Spleen (tissue), 11 donors: ENCODE measurements around the gene EPHB2. TPM values are rescaled to one million over a fixed set of nuclear protein-coding genes. Genes with fewer than 3 reads are reported as not detected.

Experiments
- DNase-seq: peaks from one replicate; pipeline ENCODE4 v3.0.0-alpha.2; 2020
- H3K27ac ChIP-seq, 8 donors: fragments of 200-600 bp; sonication (generic) in 7 of 8; 1 replicate in 4 of 8; 2 replicates in 4 of 8; pipeline versions ENCODE4 v1.5.0 to v1.8.0; 2016 to 2021; ENCODE audit warnings: inconsistent platforms in 4 of 8, mild to moderate bottlenecking in 4 of 8, moderate library complexity in 1 of 8
- H3K27me3 ChIP-seq, 7 donors: fragments of 200-600 bp; sonication (generic) in 6 of 7; replicated peaks in 1 of 7; 1 replicate in 4 of 7; 2 replicates in 3 of 7; pipeline versions ENCODE4 v1.5.0 to v1.8.0; 2016 to 2021; ENCODE audit warnings: inconsistent platforms in 3 of 7, mild to moderate bottlenecking in 1 of 7
- H3K36me3 ChIP-seq, 6 donors: fragments of 200-600 bp; sonication (generic) in 5 of 6; 1 replicate in 4 of 6; 2 replicates in 2 of 6; pipeline versions ENCODE4 v1.5.0 to v1.8.0; 2016 to 2021; ENCODE audit warnings: inconsistent platforms in 2 of 6
- H3K4me1 ChIP-seq, 6 donors: fragments of 200-600 bp; sonication (generic) in 5 of 6; 1 replicate in 3 of 6; 2 replicates in 3 of 6; pipeline versions ENCODE4 v1.5.0 to v1.8.0; 2016 to 2021; ENCODE audit warnings: inconsistent platforms in 3 of 6
- H3K4me3 ChIP-seq, 8 donors: fragments of 200-600 bp; sonication (generic) in 7 of 8; 1 replicate in 4 of 8; 2 replicates in 4 of 8; pipeline versions ENCODE4 v1.5.0 to v1.8.0; 2016 to 2021; ENCODE audit warnings: inconsistent platforms in 4 of 8, mild to moderate bottlenecking in 4 of 8, moderate library complexity in 2 of 8
- H3K9me3 ChIP-seq, 8 donors: fragments of 200-600 bp; sonication (generic) in 7 of 8; 1 replicate in 4 of 8; 2 replicates in 4 of 8; pipeline versions ENCODE4 v1.5.0 to v1.8.0; 2016 to 2021; ENCODE audit warnings: inconsistent platforms in 4 of 8
- CTCF ChIP-seq, 11 experiments: fragments of 200-600 bp in 7 of 11; fragments of 450-650 bp in 4 of 11; sonication (generic) in 4 of 11; IDR thresholded peaks in 8 of 11; conservative IDR thresholded peaks in 3 of 11; 1 replicate in 7 of 11; 2 replicates in 4 of 11; pipeline versions ENCODE4 v1.4.0 to v1.8.0; 2016 to 2021; ENCODE audit warnings: antibody characterized with exemption in 11 of 11, inconsistent platforms in 4 of 11, mild to moderate bottlenecking in 1 of 11
- POLR2A ChIP-seq, 3 donors: fragments of 450-650 bp; IDR thresholded peaks; one replicate each; pipeline ENCODE4 v1.5.1; 2017; ENCODE audit warnings: antibody characterized with exemption in 3 of 3, mild to moderate bottlenecking in 1 of 3
- POLR2AphosphoS5 ChIP-seq, 3 donors: sonication (generic); formaldehyde crosslinking; IDR thresholded peaks; one replicate each; pipeline ENCODE4 v1.5.1; 2017; ENCODE audit warnings: antibody characterized with exemption in 3 of 3
- WGBS, 5 donors: extraction: QIAGEN DNeasy Blood & Tissue Kit in 3 of 5; methylation state at CpG; one replicate each; pipeline versions ENCODE4 v1.1.5 to v1.1.7; 2013 to 2018; 5-methylcytosine and 5-hydroxymethylcytosine counted together
- intact Hi-C: fragments of 100-400 bp; cut with DNase I; formaldehyde crosslinking; loops from one replicate; pipeline ENCODE4 v1.15.0; 2023; ENCODE audit warnings: low total_unique reads
- polyA plus RNA-seq, 3 donors: library from polyadenylated mRNA; stranded (reverse); fragments of 200-250 nt; gene quantifications; one replicate each; pipeline ENCODE4 v1.2.1, GENCODE V29; 2013
- total RNA-seq, 7 donors: library from RNA; depleted of rRNA in 3 of 7; stranded (reverse); fragments of >200 nt in 3 of 7; fragmentation: NEBNext Ultra II Directional in 4 of 7; extraction: Animal tissue kit (Norgen Biotek cat#: 25700) in 4 of 7; gene quantifications; one replicate each; pipeline versions ENCODE4 v1.1.0 to v1.2.1, GENCODE V29; 2016 to 2021
- donor health status: healthy with polysubstance abuse.
- donor health status: DM: no; HTN: no; CAD: no; lungs with moderate emphysema.
- donor health status: DM: no; HTN: no; CAD: no.
- donor health status: Bipolar disorder and iron deficiency.
- donor health status: healthy.
- donor health status: DM: no; HTN: no; CAD: no.
- donor health status: DM: yes; HTN: yes; CAD: no.

Gene EPHB2
- total and polyA plus RNA-seq, 10 donors, result 0.67 to 9.3 (median 6.3) TPM

GRCh38 chr1:22769932-22770331, 59.3 kb downstream of the EPHB2 start:
- peaks cover 0 to 5% (median 0%) of the 10 kb centered on the region in 7 donors for H3K27me3 ChIP-seq
- TF ChIP-seq POLR2AphosphoS5 (IDR thresholded peaks at IDR 0.05) (no peak), CTCF (IDR thresholded peaks at IDR 0.05 in 8 of 11, conservative IDR thresholded peaks at IDR 0.05 in 3 of 11) (no peak), POLR2A (IDR thresholded peaks at IDR 0.05) (no peak)
- H3K27ac ChIP-seq, result no peak overlapping the region
- H3K36me3 ChIP-seq, result no peaks in the 10 kb centered on the region
- intact Hi-C loops, result no loop called here
- 90 to 96% (median 92%) methylated on average over 6 of the region's 6 CpGs for WGBS, 5 donors
- peaks cover 0 to 11% (median 0%) of the 10 kb centered on the region in 6 donors for H3K4me1 ChIP-seq
- no peaks in the 10 kb centered on the region for H3K9me3 ChIP-seq
- H3K4me3 ChIP-seq, result no peak overlapping the region
- DNase-seq, result no peak

- 64 to 80% (median 75%) methylated on average over 12 to 13 of the region's 13 CpGs for WGBS, 5 donors
- intact Hi-C loops, result no loop called here
Observed at GRCh38 chr1:22772014-22772413, 61.4 kb downstream of the EPHB2 start.

GRCh38 chr1:22773981-22774832, 63.6 kb downstream of the EPHB2 start:
- DNase-seq, result no peak
- Histone ChIP-seq H3K4me3 (no peak overlapping the region), H3K4me1 (peaks cover 0 to 28% (median 2%) of the 10 kb centered on the region in 6 donors), H3K27me3 (peaks cover 0 to 40% (median 0%) of the 10 kb centered on the region in 7 donors), H3K36me3 (no peaks in the 10 kb centered on the region), H3K27ac (peak overlapping the region in 6 of 8 donors; percentile 29 to 60 (median 46)), H3K9me3 (no peaks in the 10 kb centered on the region)
- intact Hi-C loops, result no loop called here
- 72 to 82% (median 75%) methylated on average over 17 of the region's 17 CpGs for WGBS, 5 donors
- no peak for TF ChIP-seq POLR2A (IDR thresholded peaks at IDR 0.05)
- peak in 2 of 3 donors; percentile 38 to 49 for TF ChIP-seq POLR2AphosphoS5 (IDR thresholded peaks at IDR 0.05)

More at GRCh38 chr1:22772014-22772413, 61.4 kb downstream of the EPHB2 start:
- H3K27ac ChIP-seq, result peak overlapping the region in 5 of 8 donors; percentile 16 to 60 (median 51)
- H3K27me3 ChIP-seq, result peaks cover 0 to 19% (median 0%) of the 10 kb centered on the region in 7 donors
- no peak overlapping the region for H3K4me3 ChIP-seq
- DNase-seq, result no peak
- TF ChIP-seq POLR2A (IDR thresholded peaks at IDR 0.05) (no peak), CTCF (IDR thresholded peaks at IDR 0.05 in 8 of 11, conservative IDR thresholded peaks at IDR 0.05 in 3 of 11) (no peak), POLR2AphosphoS5 (IDR thresholded peaks at IDR 0.05) (peak in 2 of 3 donors; percentile 34 to 47)
- H3K9me3 ChIP-seq, result no peaks in the 10 kb centered on the region
- peaks cover 0 to 18% (median under 1%) of the 10 kb centered on the region in 6 donors for H3K4me1 ChIP-seq
- H3K36me3 ChIP-seq, result no peaks in the 10 kb centered on the region

GRCh38 chr1:22774833-22775182, 64.2 kb downstream of the EPHB2 start:
- intact Hi-C loops, result no loop called here
- Histone ChIP-seq H3K36me3 (no peaks in the 10 kb centered on the region), H3K27me3 (peaks cover 0 to 43% (median 0%) of the 10 kb centered on the region in 7 donors), H3K27ac (peak overlapping the region in 5 of 8 donors; percentile 21 to 60 (median 34)), H3K4me1 (peaks cover 0 to 31% (median 2%) of the 10 kb centered on the region in 6 donors), H3K9me3 (no peaks in the 10 kb centered on the region), H3K4me3 (no peak overlapping the region)
- no peak for DNase-seq
- TF ChIP-seq POLR2AphosphoS5 (IDR thresholded peaks at IDR 0.05) (no peak), POLR2A (IDR thresholded peaks at IDR 0.05) (no peak), CTCF (IDR thresholded peaks at IDR 0.05 in 8 of 11, conservative IDR thresholded peaks at IDR 0.05 in 3 of 11) (no peak)
